ENCODE results near the gene KCTD4.

- TF ChIP-seq POLR2AphosphoS5 (IDR thresholded peaks at IDR 0.05; ENCODE audit: insufficient read depth, low read depth, low read length) (no peak), CTCF (IDR thresholded peaks at IDR 0.05; ENCODE audit: extremely low read depth in 1 of 2, insufficient read depth in 1 of 2, low read depth in 1 of 2, low read length in 2 of 2) (no peak), POLR2A (IDR thresholded peaks at IDR 0.05; ENCODE audit: low read depth, low read length) (no peak), JUN (IDR thresholded peaks at IDR 0.05; ENCODE audit: borderline replicate concordance, insufficient read depth, insufficient read length, low read depth) (no peak), EZH2 (IDR thresholded peaks at IDR 0.05; ENCODE audit: borderline replicate concordance, low read depth, low read length, severe bottlenecking) (no peak), FOS (IDR thresholded peaks at IDR 0.05; ENCODE audit: borderline replicate concordance, insufficient read depth, low read length) (no peak), MYC (IDR thresholded peaks at IDR 0.05; ENCODE audit: low read depth, low read length) (no peak)
Observed at GRCh38 chr13:45180303-45180702, 20.5 kb downstream of the KCTD4 start.
